H9 (cell line): ENCODE results near the gene KDM4E. TPM values are rescaled to one million over a fixed set of nuclear protein-coding genes. Genes with fewer than 3 reads are reported as not detected.

Experiments used
- DNase-seq: peaks from one replicate; pipeline ENCODE4 v3.0.0-alpha.2; 2017
- H2AFZ ChIP-seq: one replicate; pipeline ENCODE4 v1.6.1; 2013; ENCODE audit warnings: mild to moderate bottlenecking, low read length, control low read depth, moderate library complexity
- H2AK5ac ChIP-seq: 2 replicates; pipeline ENCODE4 v1.6.1; 2013; ENCODE audit warnings: low read length, control low read depth, mixed read lengths; ENCODE audit not compliant: insufficient read length
- H2BK120ac ChIP-seq: one replicate; pipeline ENCODE4 v1.6.1; 2013; ENCODE audit warnings: low read depth, mild to moderate bottlenecking, low read length, control low read depth, inconsistent platforms; ENCODE audit not compliant: poor library complexity, severe bottlenecking
- H2BK12ac ChIP-seq: 2 replicates; pipeline ENCODE4 v1.6.1; 2013; ENCODE audit warnings: low read length, control low read depth, mixed read lengths, low read depth; ENCODE audit not compliant: insufficient read length
- H2BK15ac ChIP-seq: 2 replicates; pipeline ENCODE4 v1.6.1; 2013; ENCODE audit warnings: low read depth, low read length, control low read depth
- H2BK20ac ChIP-seq: one replicate; pipeline ENCODE4 v1.6.1; 2013; ENCODE audit warnings: low read depth, mild to moderate bottlenecking, low read length, control low read depth, inconsistent platforms; ENCODE audit not compliant: poor library complexity, severe bottlenecking
- H2BK5ac ChIP-seq: 2 replicates; pipeline ENCODE4 v1.6.1; 2013; ENCODE audit warnings: low read length, control low read depth, mixed read lengths; ENCODE audit not compliant: insufficient read length
- H3K14ac ChIP-seq: 2 replicates; pipeline ENCODE4 v1.6.1; 2013; ENCODE audit warnings: low read length, control low read depth; ENCODE audit not compliant: insufficient read depth
- H3K18ac ChIP-seq: 2 replicates; pipeline ENCODE4 v1.6.1; 2013; ENCODE audit warnings: low read depth, mild to moderate bottlenecking, mixed read lengths, low read length, control low read depth; ENCODE audit not compliant: insufficient read length
- H3K23ac ChIP-seq: 2 replicates; pipeline ENCODE4 v1.6.1; 2013; ENCODE audit warnings: low read length, control low read depth, mixed read lengths, low read depth; ENCODE audit not compliant: insufficient read length
- H3K23me2 ChIP-seq: 2 replicates; pipeline ENCODE4 v1.6.1; 2013; ENCODE audit warnings: low read depth, mild to moderate bottlenecking, mixed read lengths, low read length, control low read depth; ENCODE audit not compliant: insufficient read length, poor library complexity, severe bottlenecking
- H3K27ac ChIP-seq: 2 replicates; pipeline ENCODE4 v1.5.1; 2013; ENCODE audit warnings: low read length, control low read depth, mixed read lengths, low read depth; ENCODE audit not compliant: insufficient read length
- H3K27me3 ChIP-seq: 2 replicates; pipeline ENCODE4 v1.6.1; 2013; ENCODE audit warnings: low read length, control low read depth, inconsistent platforms; ENCODE audit not compliant: insufficient read depth
- H3K4ac ChIP-seq: 2 replicates; pipeline ENCODE4 v1.6.1; 2013; ENCODE audit warnings: low read depth, mild to moderate bottlenecking, control low read depth, inconsistent platforms, low read length, moderate library complexity
- H3K4me1 ChIP-seq: 2 replicates; pipeline ENCODE4 v1.6.1; 2013; ENCODE audit warnings: low read length, control low read depth, inconsistent platforms; ENCODE audit not compliant: insufficient read depth
- H3K4me2 ChIP-seq: 2 replicates; pipeline ENCODE4 v1.6.1; 2013; ENCODE audit warnings: low read length, control low read depth, mixed read lengths; ENCODE audit not compliant: insufficient read length, insufficient read depth
- H3K56ac ChIP-seq: 2 replicates; pipeline ENCODE4 v1.6.1; 2013; ENCODE audit warnings: low read depth, mild to moderate bottlenecking, mixed read lengths, low read length, control low read depth; ENCODE audit not compliant: insufficient read length
- H3K79me1 ChIP-seq: 2 replicates; pipeline ENCODE4 v1.6.1; 2013; ENCODE audit warnings: low read depth, mild to moderate bottlenecking, moderate library complexity, low read length, control low read depth, inconsistent platforms; ENCODE audit not compliant: insufficient read depth, poor library complexity, severe bottlenecking
- H3K79me2 ChIP-seq: 2 replicates; pipeline ENCODE4 v1.6.1; 2013; ENCODE audit warnings: low read length, control low read depth, inconsistent platforms; ENCODE audit not compliant: insufficient read depth
- H3K9ac ChIP-seq: 2 replicates; pipeline ENCODE4 v1.6.1; 2013; ENCODE audit warnings: low read length, control low read depth, mixed read lengths; ENCODE audit not compliant: insufficient read length; ENCODE audit errors: extremely low read depth
- H3K9me3 ChIP-seq: one replicate; pipeline ENCODE4 v1.6.1; 2013; ENCODE audit warnings: low read depth, low read length, inconsistent platforms; ENCODE audit not compliant: control insufficient read depth
- H3T11ph ChIP-seq: one replicate; pipeline ENCODE4 v1.6.1; 2013; ENCODE audit warnings: mild to moderate bottlenecking, low read length, control low read depth, inconsistent platforms
- H4K20me1 ChIP-seq: one replicate; pipeline ENCODE4 v1.6.1; 2013; ENCODE audit not compliant: control insufficient read depth, insufficient read length, insufficient read depth
- H4K5ac ChIP-seq: 2 replicates; pipeline ENCODE4 v1.6.1; 2013; ENCODE audit warnings: low read depth, mild to moderate bottlenecking, mixed read lengths, low read length, control low read depth; ENCODE audit not compliant: insufficient read length
- H4K8ac ChIP-seq: replicated peaks from 2 replicates; pipeline ENCODE4 v1.6.1; 2013; ENCODE audit warnings: low read length, control low read depth, mixed read lengths, low read depth; ENCODE audit not compliant: insufficient read length
- H4K91ac ChIP-seq: 2 replicates; pipeline ENCODE4 v1.6.1; 2013; ENCODE audit warnings: low read depth, mild to moderate bottlenecking, moderate library complexity, mixed read lengths, low read length, control low read depth; ENCODE audit not compliant: insufficient read length
- H3K27ac Mint-ChIP-seq, 3 experiments: 2 replicates in 2 of 3; 3 replicates in 1 of 3; pipeline ENCODE4 v1.8.0; 2020 to 2021; ENCODE audit warnings: mixed read lengths in 3 of 3, mild to moderate bottlenecking in 1 of 3, moderate library complexity in 1 of 3
- H3K27me3 Mint-ChIP-seq: 2 replicates; pipeline ENCODE4 v1.8.0; 2021; ENCODE audit warnings: low read depth, mild to moderate bottlenecking, moderate library complexity, mixed read lengths
- H3K36me3 Mint-ChIP-seq, 3 experiments: 2 replicates in 2 of 3; 3 replicates in 1 of 3; pipeline ENCODE4 v1.8.0; 2020 to 2021; ENCODE audit warnings: low read depth in 3 of 3, mixed read lengths in 3 of 3; ENCODE audit not compliant: insufficient read depth in 1 of 3
- H3K4me1 Mint-ChIP-seq, 2 experiments: 2 replicates each; pipeline ENCODE4 v1.8.0; 2020; ENCODE audit warnings: mixed read lengths in 2 of 2
- H3K4me3 Mint-ChIP-seq, 2 experiments: 2 replicates in 1 of 2; 3 replicates in 1 of 2; pipeline ENCODE4 v1.8.0; 2020 to 2021; ENCODE audit warnings: mild to moderate bottlenecking in 2 of 2, mixed read lengths in 2 of 2, moderate library complexity in 1 of 2
- H3K9me3 Mint-ChIP-seq, 2 experiments: 2 replicates in 1 of 2; 3 replicates in 1 of 2; pipeline ENCODE4 v1.8.0; 2020; ENCODE audit warnings: mild to moderate bottlenecking in 2 of 2, mixed read lengths in 2 of 2, moderate library complexity in 1 of 2
- WGBS: extraction: QIAGEN DNeasy Blood & Tissue Kit; methylation state at CpG from one replicate; pipeline ENCODE4 v1.1.7; 2013; ENCODE audit warnings: missing lambda C conversion rate, low lambda C conversion rate, mixed read lengths; ENCODE audit not compliant: insufficient read length; ENCODE audit errors: extremely low coverage; 5-methylcytosine and 5-hydroxymethylcytosine counted together
- total RNA-seq: library from RNA; stranded (reverse); gene quantifications from 2 replicates; pipeline ENCODE4 v1.2.1, GENCODE V29; 2021
- TF ChIP-seq, protein P1 (sequence below): fragments of 200-600 bp; sonication (generic); conservative IDR thresholded peaks from 3 replicates; pipeline ENCODE4 v1.8.0; 2021; ENCODE audit warnings: antibody characterized with exemption, mild to moderate bottlenecking

Gene KDM4E
- total RNA-seq, 1 experiment from 2014 or later: not detected

DNA sequence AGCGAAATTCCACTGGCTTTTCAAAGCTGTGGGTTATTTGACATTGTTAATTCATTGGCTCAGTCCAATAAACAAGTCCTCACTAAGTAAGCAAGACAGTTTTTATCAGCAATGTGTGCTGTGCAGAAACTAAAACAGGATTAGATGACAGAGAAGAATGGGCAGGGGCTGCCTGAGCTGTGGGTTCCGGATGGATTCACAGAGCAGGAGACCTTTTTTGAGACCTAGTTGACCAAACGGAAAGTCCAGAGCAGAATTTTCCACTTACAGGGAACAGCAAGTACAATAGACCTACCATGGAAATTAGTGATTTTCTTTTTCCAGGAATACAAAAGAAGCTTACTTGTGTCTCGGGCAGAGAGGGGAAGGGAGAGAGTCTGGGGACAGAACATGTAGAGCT, 19.0 kb downstream of the KDM4E start:
- no CpG with 5 or more reads among the region's 4 CpGs for WGBS
- no peak overlapping the region for H3K4ac ChIP-seq
- Mint-ChIP-seq H3K36me3 (no peaks in the 10 kb centered on the region), H3K27me3 (peaks cover 29% of the 10 kb centered on the region), H3K27ac (no peak overlapping the region), H3K4me1 (no peaks in the 10 kb centered on the region), H3K4me3 (no peak overlapping the region), H3K9me3 (no peaks in the 10 kb centered on the region)
- H3K9ac ChIP-seq: no peak overlapping the region
- no peaks in the 10 kb centered on the region for H3K79me2 ChIP-seq
- no peak overlapping the region for H4K8ac ChIP-seq
- H2BK12ac ChIP-seq: no peak overlapping the region
- TF ChIP-seq, protein P1, sequence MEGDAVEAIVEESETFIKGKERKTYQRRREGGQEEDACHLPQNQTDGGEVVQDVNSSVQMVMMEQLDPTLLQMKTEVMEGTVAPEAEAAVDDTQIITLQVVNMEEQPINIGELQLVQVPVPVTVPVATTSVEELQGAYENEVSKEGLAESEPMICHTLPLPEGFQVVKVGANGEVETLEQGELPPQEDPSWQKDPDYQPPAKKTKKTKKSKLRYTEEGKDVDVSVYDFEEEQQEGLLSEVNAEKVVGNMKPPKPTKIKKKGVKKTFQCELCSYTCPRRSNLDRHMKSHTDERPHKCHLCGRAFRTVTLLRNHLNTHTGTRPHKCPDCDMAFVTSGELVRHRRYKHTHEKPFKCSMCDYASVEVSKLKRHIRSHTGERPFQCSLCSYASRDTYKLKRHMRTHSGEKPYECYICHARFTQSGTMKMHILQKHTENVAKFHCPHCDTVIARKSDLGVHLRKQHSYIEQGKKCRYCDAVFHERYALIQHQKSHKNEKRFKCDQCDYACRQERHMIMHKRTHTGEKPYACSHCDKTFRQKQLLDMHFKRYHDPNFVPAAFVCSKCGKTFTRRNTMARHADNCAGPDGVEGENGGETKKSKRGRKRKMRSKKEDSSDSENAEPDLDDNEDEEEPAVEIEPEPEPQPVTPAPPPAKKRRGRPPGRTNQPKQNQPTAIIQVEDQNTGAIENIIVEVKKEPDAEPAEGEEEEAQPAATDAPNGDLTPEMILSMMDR: no peak
- DNase-seq: no peak
- no peak overlapping the region for H2BK120ac ChIP-seq
- no peaks in the 10 kb centered on the region for H3K23me2 ChIP-seq
- no peaks in the 10 kb centered on the region for H3K79me1 ChIP-seq
- no peak overlapping the region for H3T11ph ChIP-seq
- no peaks in the 10 kb centered on the region for H3K4me1 ChIP-seq
- H3K14ac ChIP-seq: no peak overlapping the region
- no peak overlapping the region for H2BK5ac ChIP-seq
- H3K18ac ChIP-seq: no peak overlapping the region
- no peak overlapping the region for H4K5ac ChIP-seq
- H3K4me2 ChIP-seq: no peak overlapping the region
- no peak overlapping the region for H2BK20ac ChIP-seq
- H4K20me1 ChIP-seq: no peaks in the 10 kb centered on the region
- H2AFZ ChIP-seq: no peak overlapping the region
- no peak overlapping the region for H3K56ac ChIP-seq
- H3K27ac ChIP-seq: no peak overlapping the region
- no peaks in the 10 kb centered on the region for H3K9me3 ChIP-seq
- no peaks in the 10 kb centered on the region for H3K27me3 ChIP-seq
- no peak overlapping the region for H4K91ac ChIP-seq
- H2AK5ac ChIP-seq: no peak overlapping the region
- no peak overlapping the region for H2BK15ac ChIP-seq
- H3K23ac ChIP-seq: no peak overlapping the region
